Endothelial cell of umbilical vein (primary cell): ENCODE measurements around the gene ANKRD18B. TPM values are rescaled to one million over a fixed set of nuclear protein-coding genes. Genes with fewer than 3 reads are reported as not detected.
"Not testable (repeated sequence)": the region's sequence is repeated elsewhere in the genome, so short reads cannot be mapped to it uniquely, and the experiment has no call there.

ENCODE experiments used
- BruUV-seq: library from RNA; stranded (reverse); fragments of 400-500 nt; replicated peaks from 2 replicates; lab custom pipeline; 2021; lab: Mats Ljungman, UMichigan
- CTCF ChIA-PET: fragments of 300-600, 350-600 bp; sonication (Branson Sonifier 250); formaldehyde crosslinking; loops from one replicate; lab custom pipeline; 2021; ENCODE audit warnings: antibody characterized with exemption, inconsistent platforms; lab: Charles Lee
- POLR2A ChIA-PET: fragments of 300-600, 350-600 bp; sonication (Branson Sonifier 250); formaldehyde crosslinking; loops from one replicate; lab custom pipeline; 2021; ENCODE audit warnings: antibody characterized with exemption, inconsistent platforms; lab: Charles Lee
- DNase-seq: peaks from one replicate; pipeline ENCODE4 v3.0.0-alpha.2; 2011; ENCODE audit warnings: low read depth, low spot score
- FAIRE-seq: peaks from 2 replicates; lab custom pipeline; 2011; peaks lifted over from hg19 to GRCh38; lab: Jason Lieb, UNC
- H2AFZ ChIP-seq: 2 replicates; pipeline ENCODE4 v1.6.0; 2012; ENCODE audit warnings: low read depth, low read length, control low read depth, inconsistent platforms
- H3K27ac ChIP-seq: 2 replicates; pipeline ENCODE4 v1.5.1; 2011; ENCODE audit warnings: low read depth, mild to moderate bottlenecking, control low read depth, low read length, moderate library complexity; ENCODE audit not compliant: insufficient read depth
- H3K27me3 ChIP-seq, 2 experiments: 2 replicates each; pipeline versions ENCODE4 v1.6.0 to v1.6.1; 2011; ENCODE audit warnings: low read length in 2 of 2, mixed read lengths in 1 of 2; ENCODE audit not compliant: control insufficient read depth in 2 of 2, insufficient read depth in 2 of 2
- H3K36me3 ChIP-seq, 2 experiments: 2 replicates in 1 of 2; 3 replicates in 1 of 2; pipeline ENCODE4 v1.5.1; 2011; ENCODE audit warnings: low read length in 2 of 2, mild to moderate bottlenecking in 1 of 2, moderate library complexity in 1 of 2; ENCODE audit not compliant: control insufficient read depth in 2 of 2, insufficient read depth in 2 of 2; ENCODE audit errors: extremely low read depth in 1 of 2
- H3K4me1 ChIP-seq: 3 replicates; pipeline ENCODE4 v1.5.1; 2011; ENCODE audit warnings: mild to moderate bottlenecking, low read length; ENCODE audit not compliant: control insufficient read depth, insufficient read depth; ENCODE audit errors: extremely low read depth
- H3K4me2 ChIP-seq: 2 replicates; pipeline ENCODE4 v1.6.1; 2011; ENCODE audit warnings: low read length, control low read depth, mixed read lengths; ENCODE audit not compliant: insufficient read depth
- H3K4me3 ChIP-seq, 3 experiments: fragments of 200-600 bp in 1 of 3; sonication (generic), shearing (Covaris generic) in 1 of 3; replicated peaks in 1 of 3; 2 replicates each; pipeline ENCODE4 v1.5.1; 2011 to 2016; ENCODE audit warnings: control low read depth in 3 of 3, low read length in 3 of 3, mild to moderate bottlenecking in 2 of 3, inconsistent platforms in 1 of 3, low read depth in 1 of 3, moderate library complexity in 1 of 3; ENCODE audit not compliant: insufficient read depth in 1 of 3
- H3K79me2 ChIP-seq: 2 replicates; pipeline ENCODE4 v1.6.0; 2012; ENCODE audit warnings: low read length, inconsistent platforms; ENCODE audit not compliant: control insufficient read depth, insufficient read depth
- H3K9ac ChIP-seq: replicated peaks from 2 replicates; pipeline ENCODE3; 2011; ENCODE audit warnings: low read length, control low read depth; ENCODE audit not compliant: insufficient read depth; ENCODE audit errors: extremely low read depth
- H3K9me1 ChIP-seq: replicated peaks from 3 replicates; pipeline ENCODE4 v1.6.0; 2011; ENCODE audit warnings: mild to moderate bottlenecking, low read length; ENCODE audit not compliant: control insufficient read depth, insufficient read depth; ENCODE audit errors: extremely low read depth
- H3K9me3 ChIP-seq: replicated peaks from 2 replicates; pipeline ENCODE4 v1.5.1; 2012; ENCODE audit warnings: low read length, inconsistent platforms; ENCODE audit not compliant: control insufficient read depth, insufficient read depth
- H4K20me1 ChIP-seq: replicated peaks from 2 replicates; pipeline ENCODE3; 2011; ENCODE audit warnings: mild to moderate bottlenecking, low read length; ENCODE audit not compliant: control insufficient read depth, insufficient read depth; ENCODE audit errors: extremely low read depth
- dilution Hi-C: fragments of 300-500 bp; cut with MboI; formaldehyde crosslinking; loops from one replicate; pipeline ENCODE4 v1.15.0; 2019; ENCODE audit warnings: low sequenced_read_pairs; ENCODE audit not compliant: extremely low pct_ligation_motif_present
- intact Hi-C: fragments of 100-400 bp; cut with micrococcal nuclease; formaldehyde crosslinking; loops from one replicate; pipeline ENCODE4 v1.10.0; 2022
- polyA plus RNA-seq, 4 experiments: library from polyadenylated mRNA; depleted of rRNA in 3 of 4; stranded (reverse) in 3 of 4; unstranded in 1 of 4; fragments of >200 nt; gene quantifications; 2 replicates each; pipeline versions ENCODE4 v1.2.1 to v1.2.3, GENCODE V29; 2011 to 2012; ENCODE audit warnings: missing spikeins in 1 of 4
- total RNA-seq: library from RNA; stranded (reverse); gene quantifications from 2 replicates; pipeline ENCODE4 v1.2.3, GENCODE V29; 2021

ANKRD18B gene
- total and polyA plus RNA-seq, 2 donors (not counting 3 experiments of a cell fraction or from before 2014, with no cell fraction given) = 1.4 to 10.9 TPM

- FAIRE-seq, H3K36me3 ChIP-seq, H3K27ac ChIP-seq, DNase-seq, H3K9me1 ChIP-seq, H3K27me3 ChIP-seq, H3K4me2 ChIP-seq, H4K20me1 ChIP-seq, BruUV-seq, intact Hi-C loops, H2AFZ ChIP-seq, POLR2A ChIA-PET, H3K9ac ChIP-seq, CTCF ChIA-PET, H3K9me3 ChIP-seq, H3K4me1 ChIP-seq, H3K79me2 ChIP-seq, dilution Hi-C loops, H3K4me3 ChIP-seq: not testable (repeated sequence)
These were observed 63.7 kb downstream of the ANKRD18B start for GRCh38 chr9:33587799-33588198.

- dilution Hi-C loops, H3K27ac ChIP-seq, H3K9me3 ChIP-seq, H2AFZ ChIP-seq, H3K4me1 ChIP-seq, CTCF ChIA-PET, FAIRE-seq, H3K4me2 ChIP-seq, H3K4me3 ChIP-seq, H3K9me1 ChIP-seq, POLR2A ChIA-PET, H3K9ac ChIP-seq, H3K27me3 ChIP-seq, intact Hi-C loops, H3K36me3 ChIP-seq, H3K79me2 ChIP-seq, BruUV-seq, H4K20me1 ChIP-seq, DNase-seq: not testable (repeated sequence)
These were observed 64.8 kb downstream of the ANKRD18B start for GRCh38 chr9:33588876-33589275.

GRCh38 chr9:33590857-33591256, 66.8 kb downstream of the ANKRD18B start:
- BruUV-seq, CTCF ChIA-PET, dilution Hi-C loops: not testable (repeated sequence)

GRCh38 chr9:33596974-33597373, 72.9 kb downstream of the ANKRD18B start:
- FAIRE-seq, POLR2A ChIA-PET, H3K4me2 ChIP-seq, H3K9me3 ChIP-seq, CTCF ChIA-PET, H4K20me1 ChIP-seq, H3K79me2 ChIP-seq, H3K36me3 ChIP-seq, intact Hi-C loops, H2AFZ ChIP-seq, H3K27ac ChIP-seq, H3K9ac ChIP-seq, dilution Hi-C loops, H3K9me1 ChIP-seq, H3K4me3 ChIP-seq, DNase-seq, H3K27me3 ChIP-seq, BruUV-seq, H3K4me1 ChIP-seq: not testable (repeated sequence)

More at GRCh38 chr9:33590857-33591256, 66.8 kb downstream of the ANKRD18B start:
- POLR2A ChIA-PET, H3K36me3 ChIP-seq, H3K4me3 ChIP-seq, H3K9me1 ChIP-seq, H2AFZ ChIP-seq, H3K27me3 ChIP-seq, H3K4me1 ChIP-seq, H3K79me2 ChIP-seq, H3K4me2 ChIP-seq, intact Hi-C loops, H3K27ac ChIP-seq, H4K20me1 ChIP-seq, H3K9ac ChIP-seq, DNase-seq, H3K9me3 ChIP-seq, FAIRE-seq: not testable (repeated sequence)
